ENCODE data around the gene CNTNAP4.

The CNTNAP4 gene

DNA sequence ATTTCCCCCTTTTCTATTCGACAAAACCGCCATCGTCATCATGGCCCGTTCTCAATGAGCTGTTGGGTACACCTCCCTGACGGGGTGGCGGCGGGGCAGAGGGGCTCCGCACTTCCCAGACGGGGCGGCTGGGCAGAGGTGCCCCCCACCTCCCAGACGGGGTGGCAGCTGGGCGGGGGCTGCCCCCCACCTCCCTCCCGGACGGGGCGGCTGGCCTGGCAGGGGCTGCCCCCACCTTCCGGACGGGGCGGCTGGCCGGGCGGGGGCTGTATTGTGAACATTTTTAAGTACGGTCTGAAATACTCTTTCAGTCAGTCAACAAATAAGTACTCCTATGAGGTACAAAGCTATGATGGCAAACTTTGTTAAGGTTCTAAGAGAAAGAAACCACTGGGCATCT is 222.8 kb downstream of the CNTNAP4 start:
- DNase-seq, result no peak

DNA sequence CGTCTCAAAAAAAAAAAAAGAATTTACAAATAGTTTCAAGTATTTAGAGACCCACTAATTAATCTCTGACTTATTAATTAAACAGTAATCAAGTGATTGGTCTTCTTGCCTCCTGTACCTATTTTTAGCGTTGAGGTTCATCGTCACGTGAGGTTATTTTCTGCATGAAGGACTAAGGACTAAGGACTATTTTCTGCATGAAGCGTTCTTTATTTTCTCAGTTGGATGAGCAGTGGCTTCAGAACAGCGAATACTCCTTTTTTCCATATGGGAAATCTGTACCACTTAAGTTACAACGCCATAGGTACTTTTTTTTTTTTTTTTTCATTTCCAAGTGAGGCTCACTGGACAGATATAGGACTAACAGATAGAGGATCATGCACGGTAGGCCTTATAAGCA is 224.9 kb downstream of the CNTNAP4 start:
- DNase-seq, result no peak

DNA sequence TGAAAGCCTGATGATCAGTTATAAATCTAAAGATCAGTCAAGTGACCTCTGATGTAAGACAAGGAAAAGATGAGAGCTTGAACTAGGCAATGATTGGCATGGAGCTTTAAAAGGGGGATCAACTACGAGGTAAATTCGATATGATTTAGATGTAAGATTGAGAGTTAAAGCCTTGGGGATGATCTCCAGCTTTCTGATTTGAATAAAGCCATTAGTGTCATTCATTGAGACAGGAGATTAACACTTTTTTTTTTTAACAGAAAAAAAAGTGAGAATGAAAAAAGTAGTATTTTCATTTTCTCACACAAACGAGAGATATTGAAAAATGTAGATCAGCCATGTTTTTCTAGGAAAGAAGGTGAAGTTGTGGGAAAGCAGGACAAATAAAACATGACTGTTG is 225.4 kb downstream of the CNTNAP4 start:
- no peak for DNase-seq

DNA sequence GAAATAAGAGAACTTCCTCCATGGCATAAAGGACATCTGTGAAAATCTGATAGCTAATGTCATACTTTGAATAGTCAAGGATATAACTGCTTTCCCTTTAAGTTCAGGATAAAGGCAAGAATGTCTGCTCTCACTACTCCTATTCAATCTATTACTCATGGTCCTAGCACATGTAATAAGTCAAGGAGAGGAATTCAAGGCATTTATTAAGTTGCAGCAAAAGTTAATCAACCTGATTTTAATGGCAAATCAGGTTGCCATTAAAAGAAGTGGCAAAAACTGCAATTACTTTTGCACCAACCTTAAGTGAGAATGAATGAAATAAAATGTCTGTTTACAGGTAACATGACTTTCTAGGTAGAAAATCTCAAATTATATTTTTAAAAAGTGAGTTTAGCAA is 225.9 kb downstream of the CNTNAP4 start:
- no peak for DNase-seq

DNA sequence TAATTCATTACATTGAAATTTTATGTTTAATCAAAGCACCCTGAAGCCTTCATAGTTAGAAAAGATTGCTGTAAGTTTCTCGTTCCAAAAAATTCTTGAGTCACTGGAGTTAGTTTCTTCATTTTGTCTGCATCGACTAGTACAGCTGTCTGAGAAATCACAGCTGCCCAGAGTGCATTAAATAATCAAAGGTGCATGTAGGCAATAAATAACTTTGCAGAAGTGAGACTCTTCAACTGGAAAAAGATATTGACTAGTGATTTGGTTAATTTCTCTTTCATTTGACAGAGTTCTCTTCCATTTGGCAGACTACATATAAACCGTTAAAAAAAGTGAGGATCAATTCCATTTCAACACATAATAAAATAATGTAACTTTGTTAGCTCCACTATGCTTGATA is 234.0 kb downstream of the CNTNAP4 start:
- DNase-seq, result no peak

DNA sequence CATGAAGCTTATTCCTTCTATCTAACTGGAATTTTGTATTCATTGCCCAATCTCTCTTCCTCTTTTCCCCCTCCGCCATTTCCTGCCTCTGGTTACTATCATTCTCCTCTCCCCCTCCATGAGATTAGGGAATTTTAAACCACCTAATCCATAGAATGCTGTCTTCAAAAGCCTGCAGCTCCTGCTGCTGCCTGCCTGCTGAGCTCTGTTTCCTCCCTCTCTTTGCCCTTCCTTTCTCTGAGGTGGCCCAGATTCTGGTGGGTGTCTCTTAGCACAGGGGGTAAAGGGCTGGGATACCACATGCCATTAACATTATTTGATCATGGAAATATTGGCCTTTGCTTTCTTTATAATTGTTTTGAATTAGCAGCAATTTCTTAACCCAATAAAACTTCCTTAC is 241.6 kb downstream of the CNTNAP4 start:
- no peak for DNase-seq

DNA sequence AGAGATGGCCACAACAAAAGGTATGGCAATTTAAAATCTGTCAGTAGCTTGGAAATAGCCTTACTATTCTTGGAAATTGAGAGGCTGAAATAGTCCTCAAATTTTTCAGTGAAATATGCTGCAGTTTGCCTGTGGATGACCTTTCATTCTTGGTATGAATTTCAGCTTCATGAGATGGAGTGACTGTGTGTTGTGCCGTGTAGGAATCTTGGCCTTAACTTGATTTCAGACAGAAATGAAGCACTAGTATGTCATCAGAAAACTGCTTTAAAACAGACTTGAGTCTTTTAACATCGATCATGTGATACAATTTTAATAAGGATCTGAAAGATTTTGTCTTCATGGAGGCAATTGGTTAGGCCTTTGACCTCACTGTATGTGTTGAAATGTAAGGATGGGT is 247.2 kb downstream of the CNTNAP4 start:
- DNase-seq, result no peak

DNA sequence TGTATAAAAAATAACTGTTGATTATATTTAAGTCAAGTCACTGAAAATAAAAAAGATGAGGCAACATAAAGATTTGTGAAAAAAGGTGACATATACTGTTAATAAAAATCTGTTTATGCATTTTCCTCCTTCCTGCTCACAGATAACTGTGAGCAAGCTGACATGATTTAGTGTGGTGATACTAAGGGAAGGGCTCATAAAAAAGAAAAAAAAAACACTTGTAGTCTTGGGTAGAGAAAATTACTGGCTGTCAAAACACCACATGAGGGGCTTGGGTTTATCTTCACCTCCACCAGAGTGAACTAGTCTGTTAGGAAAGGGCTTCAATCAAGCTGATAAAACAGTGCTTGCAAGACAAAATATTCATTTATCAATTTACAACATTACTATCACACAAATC is 247.6 kb downstream of the CNTNAP4 start:
- no peak for DNase-seq

DNA sequence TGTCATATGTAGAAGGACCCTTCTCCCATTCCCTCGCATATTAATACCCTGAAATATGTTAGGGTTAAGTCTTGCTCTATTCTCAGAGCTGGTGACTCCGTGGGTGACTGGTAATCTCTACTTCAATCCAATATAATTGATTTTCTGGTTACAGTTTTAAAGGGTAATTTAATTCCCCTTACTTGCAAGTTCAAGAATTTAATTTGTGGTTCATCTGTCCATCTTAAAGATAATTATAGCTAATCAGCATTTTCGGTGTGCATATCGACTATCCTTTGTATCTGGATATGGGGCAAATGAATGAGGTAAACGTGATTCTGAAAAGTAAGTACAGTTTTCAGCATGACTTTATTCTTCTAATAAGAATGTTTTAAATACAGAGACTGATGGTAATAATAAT is 250.0 kb downstream of the CNTNAP4 start:
- no peak for DNase-seq

DNA sequence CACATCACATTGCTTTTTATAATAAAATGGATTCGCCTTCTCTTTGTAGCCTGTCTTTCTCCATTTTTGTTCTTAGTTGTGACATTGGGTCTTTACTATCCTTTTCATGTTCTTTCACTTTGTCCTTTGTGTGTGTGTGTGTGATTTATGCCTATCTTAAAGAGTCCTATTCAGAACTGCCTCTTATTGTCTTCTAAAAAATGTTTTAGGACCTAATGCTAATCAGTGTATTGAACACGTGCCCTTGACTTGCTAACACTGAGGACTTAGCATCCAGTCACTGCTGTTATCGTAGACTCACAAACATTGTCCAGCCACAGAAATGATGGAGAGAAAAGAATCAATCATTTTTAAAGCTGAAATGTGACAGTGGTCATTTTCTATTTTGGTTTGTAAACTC is 251.9 kb downstream of the CNTNAP4 start:
- DNase-seq, result no peak

DNA sequence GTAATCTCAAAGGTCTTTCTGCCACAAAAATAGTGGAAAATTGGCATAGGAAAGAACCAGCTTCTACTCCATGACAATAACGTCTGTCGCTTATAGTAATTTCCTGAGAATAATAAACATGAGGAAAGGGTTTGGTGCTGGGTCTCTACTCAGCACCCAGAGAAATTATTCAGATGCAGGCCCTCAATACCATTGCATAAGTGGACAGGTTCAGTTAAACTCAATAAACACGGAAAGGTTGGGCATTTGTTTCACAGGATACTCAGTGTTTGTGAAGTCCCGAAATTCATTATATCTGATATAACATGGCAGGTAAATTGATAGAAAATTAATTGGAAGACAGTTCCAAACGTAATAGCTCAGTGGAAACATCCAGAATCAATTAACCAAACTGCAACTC is 254.0 kb downstream of the CNTNAP4 start:
- no peak for DNase-seq

DNA sequence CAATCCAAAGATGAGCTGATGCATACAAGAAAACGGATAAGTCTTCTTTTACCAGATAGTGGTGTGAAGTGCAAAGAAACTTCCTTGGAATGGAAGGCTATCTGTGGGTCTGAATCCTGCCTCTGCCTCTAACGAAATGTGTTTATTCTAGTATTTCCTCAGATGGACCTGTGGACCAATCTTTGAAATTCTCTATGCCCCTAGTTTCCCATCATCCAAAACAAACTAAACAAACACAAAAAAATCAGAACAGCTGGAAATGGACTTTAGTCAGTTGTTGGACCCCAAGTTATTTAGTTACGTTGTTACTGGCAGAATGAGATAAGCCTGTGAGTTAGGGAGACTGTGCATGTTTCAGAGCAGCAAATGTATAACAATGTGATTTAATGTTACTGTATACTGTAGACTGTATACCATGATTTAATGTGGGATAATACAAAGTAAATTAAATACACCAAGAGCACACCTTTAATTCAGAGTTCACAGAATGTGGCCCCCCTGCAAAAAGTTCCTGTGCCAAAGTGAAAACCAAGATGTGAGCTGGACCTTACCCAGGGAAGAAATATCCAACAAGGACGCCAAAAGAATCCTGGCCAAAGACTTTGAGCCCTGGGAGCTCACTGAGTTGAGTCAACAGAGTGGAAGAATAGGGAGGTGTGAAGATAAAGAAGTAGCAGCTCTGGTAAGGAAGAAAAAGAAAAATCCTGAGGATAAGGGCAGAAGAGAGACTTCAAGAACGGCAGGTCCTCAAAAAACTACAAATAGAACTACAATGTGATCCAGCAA is 255.2 kb downstream of the CNTNAP4 start:
- DNase-seq, result no peak

DNA sequence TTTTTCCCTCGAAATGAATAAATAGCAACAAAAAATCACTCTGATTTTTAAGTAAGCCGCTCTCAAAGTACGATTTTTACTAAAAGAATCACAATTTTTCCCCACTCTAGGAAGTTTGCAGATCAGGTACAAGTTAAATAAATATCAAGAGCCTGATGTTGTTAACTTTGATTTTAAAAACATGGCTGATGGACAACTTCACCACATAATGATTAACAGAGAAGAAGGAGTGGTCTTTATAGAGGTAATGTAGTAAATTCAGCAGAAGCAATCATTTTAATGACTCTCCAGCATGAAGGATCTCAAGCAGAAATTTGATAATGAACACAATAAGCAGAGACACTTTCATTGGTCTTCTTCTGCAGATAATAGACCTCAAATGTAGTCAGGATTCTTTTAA is 262.4 kb downstream of the CNTNAP4 start:
- no peak for DNase-seq

DNA sequence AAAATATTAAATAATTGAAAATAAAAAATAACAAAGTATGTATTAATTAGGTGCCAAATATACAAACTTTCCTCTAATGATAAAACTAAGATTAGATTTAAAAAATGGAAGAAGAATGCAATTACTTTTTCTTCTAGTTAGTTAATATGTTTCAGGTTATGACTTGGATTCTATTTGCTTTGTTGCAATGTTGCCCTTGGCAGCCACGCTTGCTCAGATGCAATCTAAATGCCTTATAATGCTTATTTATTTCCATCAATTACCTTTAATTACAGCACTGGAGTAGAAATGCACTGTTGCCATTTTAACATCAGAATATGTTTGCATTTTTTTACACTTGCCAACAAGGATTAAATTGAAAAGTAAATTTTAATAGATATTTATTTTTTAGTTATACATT is 263.9 kb downstream of the CNTNAP4 start:
- no peak for DNase-seq

DNA sequence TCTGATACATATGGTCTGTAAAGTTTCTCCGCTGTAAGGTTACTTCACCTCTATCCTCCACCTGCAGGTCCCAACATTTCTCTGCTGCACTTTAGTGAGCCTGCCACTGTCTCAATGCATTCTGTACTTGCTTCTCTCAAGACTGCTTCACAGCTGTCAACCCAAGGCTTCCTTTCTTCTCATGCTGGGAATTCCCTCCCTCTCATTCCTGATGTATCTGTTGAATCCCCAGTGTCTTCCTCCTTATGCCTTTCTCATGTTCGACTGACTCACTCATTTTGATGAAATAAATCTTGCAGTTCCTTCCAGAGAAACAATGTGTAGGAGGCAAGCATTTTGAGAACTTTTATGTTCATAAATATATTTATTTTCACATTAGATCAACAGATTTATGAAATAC is 288.3 kb downstream of the CNTNAP4 start:
- no peak for DNase-seq

DNA sequence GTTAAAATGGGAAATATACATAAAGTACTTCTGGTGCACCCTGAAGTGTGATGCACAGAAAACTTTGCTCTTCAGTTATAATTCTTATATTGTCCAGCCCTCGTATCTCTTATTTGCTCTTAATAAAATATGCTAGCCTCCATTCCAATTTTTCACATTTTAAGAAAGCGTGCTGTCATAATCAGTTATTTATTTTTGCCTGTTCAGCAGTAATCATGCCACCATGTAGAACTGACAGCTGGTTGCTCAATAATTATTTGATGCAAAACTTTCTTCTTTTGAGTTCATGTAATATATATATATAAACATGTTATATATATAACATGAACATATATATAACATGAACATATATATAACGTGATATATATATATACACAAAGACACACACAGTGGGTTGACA is 294.6 kb downstream of the CNTNAP4 start:
- DNase-seq, result no peak

DNA sequence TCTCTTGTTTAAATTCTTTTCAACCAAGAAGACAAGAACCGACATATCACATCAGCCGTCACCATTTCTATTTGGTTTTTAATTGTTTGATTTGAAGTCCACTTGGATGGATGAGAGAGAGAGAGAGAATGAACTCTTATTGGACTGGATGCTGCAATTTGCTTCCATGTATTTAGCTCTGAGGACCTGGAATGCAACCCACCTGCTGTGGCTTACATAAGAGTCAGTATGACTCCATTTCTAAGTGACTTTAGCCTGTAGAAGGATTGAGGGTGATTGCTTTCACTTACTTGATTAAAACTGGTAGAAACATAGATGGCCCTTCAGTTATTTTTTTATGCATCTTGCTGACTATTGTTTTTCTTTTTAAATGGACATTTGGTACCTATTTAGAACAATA is 296.1 kb downstream of the CNTNAP4 start:
- no peak for DNase-seq

DNA sequence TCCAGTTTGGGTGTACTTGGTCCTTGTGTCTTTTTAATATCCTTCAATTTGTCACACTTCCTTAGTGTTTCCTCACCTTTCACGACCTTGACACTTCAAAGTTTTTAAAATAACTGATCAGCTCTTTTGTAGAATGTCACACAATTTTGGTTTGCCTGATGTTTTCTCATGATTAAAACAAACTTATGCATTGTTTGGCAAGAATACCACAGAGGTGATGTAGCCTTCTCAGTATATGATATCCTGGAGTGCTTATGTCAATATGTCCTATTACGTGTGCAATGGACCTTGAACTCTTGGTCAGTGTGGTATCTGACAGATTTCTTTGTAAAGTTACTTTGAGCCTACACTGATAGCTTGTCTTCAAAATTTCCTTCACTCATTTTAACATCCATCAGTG is 297.4 kb downstream of the CNTNAP4 start:
- no peak for DNase-seq

DNA sequence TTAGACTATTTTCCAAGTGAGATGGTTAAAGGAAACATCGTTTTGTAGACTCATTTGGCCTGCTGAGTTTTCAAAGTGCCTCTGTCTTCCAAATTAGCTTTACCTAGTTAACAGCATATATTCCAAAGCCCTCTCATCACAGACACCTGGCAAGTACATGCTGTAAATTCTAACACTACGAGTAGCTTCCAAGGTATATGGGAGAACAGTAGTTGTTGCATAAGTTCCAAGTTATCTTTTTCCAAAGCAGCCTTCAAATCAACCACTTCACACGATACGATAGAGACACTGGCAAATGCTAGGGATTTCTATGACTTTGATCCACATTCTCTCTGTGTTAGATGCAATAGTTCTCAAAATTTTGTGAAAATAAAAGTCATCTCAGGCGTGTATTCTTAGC is 299.3 kb downstream of the CNTNAP4 start:
- DNase-seq, result no peak

DNA sequence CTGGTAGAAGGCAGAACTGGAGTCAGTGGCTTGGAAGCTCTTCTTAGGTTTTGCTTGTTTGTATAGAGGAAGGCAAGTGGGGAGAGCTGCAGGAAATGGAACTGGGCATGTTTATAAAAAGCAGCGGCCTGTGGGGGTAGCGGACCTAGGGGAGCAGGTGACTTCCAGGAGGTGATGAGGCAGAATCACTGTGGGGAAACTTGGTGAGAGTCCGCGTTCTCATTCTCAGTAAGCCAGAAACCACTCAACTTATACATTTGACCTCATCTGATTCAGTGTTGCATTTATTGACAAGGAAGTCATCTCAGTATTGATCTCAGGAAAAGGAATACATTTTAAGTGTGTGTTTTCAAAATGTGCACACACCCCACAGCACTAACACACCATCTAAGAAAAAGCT is 299.8 kb downstream of the CNTNAP4 start:
- DNase-seq, result no peak

DNA sequence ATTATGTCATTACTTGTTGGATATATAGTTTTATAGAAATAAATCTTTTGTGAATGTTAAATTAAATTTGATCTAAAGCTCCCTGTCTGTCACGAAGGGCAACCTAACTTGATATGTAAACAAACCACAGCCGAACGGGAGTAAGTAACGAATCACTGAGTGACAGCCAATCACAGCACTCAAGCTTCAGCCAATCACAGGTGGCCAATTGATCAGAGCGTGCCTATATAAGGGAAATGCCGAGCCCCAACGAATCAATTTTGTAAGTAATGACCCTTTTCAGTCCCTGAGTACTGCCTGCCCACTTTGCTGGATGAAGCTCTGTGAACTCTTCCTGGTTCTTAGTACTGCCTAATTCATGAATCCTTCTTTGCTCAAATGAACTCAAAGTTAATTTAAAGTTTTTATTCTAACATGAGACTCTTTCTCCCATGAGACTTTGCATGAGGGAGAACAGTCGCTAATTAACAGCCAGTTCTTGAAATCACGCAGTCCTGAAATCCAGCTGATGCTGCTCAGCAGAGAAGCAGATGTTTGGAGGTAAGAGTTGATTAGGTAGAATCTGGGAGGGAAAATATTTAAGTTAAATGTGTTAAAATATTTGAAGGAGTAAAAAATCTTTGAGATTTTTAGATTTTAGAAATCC is 302.2 kb downstream of the CNTNAP4 start:
- DNase-seq, result no peak

DNA sequence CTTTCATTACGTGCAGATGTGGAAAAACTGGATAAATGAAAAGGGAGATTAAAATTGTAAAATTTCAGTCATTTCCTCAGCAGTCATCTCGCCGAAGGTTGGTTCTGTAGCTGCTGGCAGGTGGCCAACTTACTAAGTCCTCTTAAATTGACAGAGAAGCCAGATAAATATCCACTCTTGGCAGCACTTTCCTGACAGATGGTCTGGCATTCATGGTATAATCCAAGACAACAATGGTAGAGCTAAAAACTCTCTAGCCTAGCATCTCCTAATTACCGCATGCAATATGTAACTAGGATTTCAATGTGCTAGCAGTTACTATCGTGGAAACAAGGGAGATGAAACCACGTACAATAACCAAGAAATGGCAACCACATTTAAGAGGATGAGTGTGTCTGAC is 306.3 kb downstream of the CNTNAP4 start:
- DNase-seq, result peak; percentile 97

DNA sequence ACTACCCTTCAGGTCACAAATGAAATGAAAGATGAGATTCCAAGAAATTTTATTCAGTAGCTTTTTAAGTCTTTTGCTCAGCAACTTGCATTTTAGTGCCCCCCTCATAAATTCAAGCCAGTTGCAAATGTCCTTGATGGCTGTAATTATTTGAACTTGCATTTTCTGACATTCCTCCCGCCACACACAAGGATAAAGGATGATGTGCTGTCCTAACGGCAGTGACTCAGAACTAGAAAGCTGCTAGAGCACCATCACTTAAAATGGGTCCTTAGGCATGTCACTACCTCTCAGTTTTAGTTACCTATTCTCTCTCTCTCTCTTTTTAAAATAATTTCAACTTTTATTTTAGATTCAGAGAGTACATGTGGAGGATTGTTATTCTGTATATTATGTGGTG is 306.7 kb downstream of the CNTNAP4 start:
- no peak for DNase-seq

DNA sequence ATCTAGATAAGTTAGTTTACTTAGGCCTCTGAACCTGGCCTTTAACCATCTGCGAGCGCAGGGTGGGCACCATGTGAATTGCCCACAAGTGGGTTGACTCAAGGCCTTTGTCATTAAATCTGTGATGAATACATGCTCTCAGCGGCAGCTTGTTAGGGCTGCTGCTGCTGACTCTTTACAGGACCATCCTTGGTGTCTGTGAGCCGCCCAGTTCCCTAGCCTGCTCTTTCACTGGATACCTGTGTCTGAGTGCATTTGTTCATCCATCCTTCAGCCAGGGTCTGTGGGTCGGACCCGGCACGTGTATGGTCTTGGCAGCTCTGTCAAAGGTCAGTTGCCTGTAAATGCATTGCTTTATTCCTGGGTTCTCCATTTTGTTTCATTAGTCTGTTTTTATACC is 321.3 kb downstream of the CNTNAP4 start:
- no peak for DNase-seq

DNA sequence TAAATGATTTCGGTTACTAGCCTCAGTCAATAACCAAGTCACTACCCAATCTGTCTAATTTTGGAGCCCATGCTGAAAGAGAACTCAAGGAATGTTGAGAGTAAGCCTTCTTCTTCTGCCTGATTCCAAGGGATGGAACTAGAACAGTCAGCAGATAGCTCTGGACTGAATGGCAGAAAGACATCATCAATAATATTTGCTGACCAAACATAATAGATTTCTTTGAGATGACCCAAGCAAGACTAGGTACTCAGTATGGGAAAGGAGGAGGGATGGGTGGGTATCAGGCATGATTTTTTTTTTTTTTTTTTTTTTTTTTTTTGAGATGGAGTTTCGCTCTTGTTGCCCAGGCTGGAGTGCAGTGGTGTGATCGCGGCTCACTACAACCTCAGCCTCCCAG is 330.1 kb downstream of the CNTNAP4 start:
- no peak for DNase-seq
